DOHH2 (cell line): Measurements from ENCODE around the gene SIGLEC9.

ENCODE experiments used
- H3F3A ChIP-seq: fragments of 200-600 bp; sonication (generic), shearing (Covaris generic); 2 replicates; pipeline ENCODE4 v1.6.0; 2016; ENCODE audit warnings: antibody characterized with exemption, mild to moderate bottlenecking; ENCODE audit not compliant: control insufficient read depth, insufficient read depth
- H3K27ac ChIP-seq: fragments of 200-600 bp; sonication (generic); 2 replicates; pipeline ENCODE4 v1.5.1; 2014; ENCODE audit warnings: low read depth, mild to moderate bottlenecking, low read length, moderate library complexity
- H3K27me3 ChIP-seq: fragments of 200-600 bp; sonication (generic); 2 replicates; pipeline ENCODE4 v1.6.1; 2014; ENCODE audit warnings: mild to moderate bottlenecking, low read length, mixed read lengths; ENCODE audit not compliant: control insufficient read depth
- H3K36me3 ChIP-seq: fragments of 200-600 bp; sonication (generic); 2 replicates; pipeline ENCODE4 v1.6.1; 2014; ENCODE audit warnings: mild to moderate bottlenecking, low read length, moderate library complexity, mixed read lengths; ENCODE audit not compliant: control insufficient read depth
- H3K4me1 ChIP-seq: fragments of 200-600 bp; sonication (generic); 2 replicates; pipeline ENCODE4 v1.6.1; 2014; ENCODE audit warnings: mild to moderate bottlenecking, low read length, mixed read lengths; ENCODE audit not compliant: control insufficient read depth
- H3K4me2 ChIP-seq: fragments of 200-600 bp; sonication (generic); 2 replicates; pipeline ENCODE4 v1.6.0; 2014; ENCODE audit warnings: mild to moderate bottlenecking, low read length, moderate library complexity
- H3K4me3 ChIP-seq: fragments of 200-600 bp; sonication (generic); 2 replicates; pipeline ENCODE4 v1.5.1; 2014; ENCODE audit warnings: mild to moderate bottlenecking, low read length, mixed read lengths
- H3K79me2 ChIP-seq: fragments of 200-600 bp; sonication (generic); 2 replicates; pipeline ENCODE4 v1.6.1; 2014; ENCODE audit warnings: mild to moderate bottlenecking, low read length, mixed read lengths; ENCODE audit not compliant: control insufficient read depth
- H3K9me2 ChIP-seq: fragments of 200-600 bp; sonication (generic); replicated peaks from 2 replicates; pipeline ENCODE4 v1.6.1; 2014; ENCODE audit warnings: mild to moderate bottlenecking, low read length, mixed read lengths; ENCODE audit not compliant: control insufficient read depth
- H3K9me3 ChIP-seq: fragments of 200-600 bp; sonication (generic); 2 replicates; pipeline ENCODE4 v1.6.1; 2014; ENCODE audit warnings: antibody characterized with exemption, low read length, mixed read lengths; ENCODE audit not compliant: control insufficient read depth, insufficient read depth
- H4K20me1 ChIP-seq: fragments of 200-600 bp; sonication (generic); 2 replicates; pipeline ENCODE4 v1.6.0; 2014; ENCODE audit warnings: low read depth, mild to moderate bottlenecking, antibody characterized with exemption, low read length, moderate library complexity; ENCODE audit not compliant: control insufficient read depth, insufficient read depth
- EZH2phosphoT487 ChIP-seq: fragments of 200-600 bp; sonication (generic); IDR thresholded peaks from 2 replicates; pipeline ENCODE4 v1.6.1; 2017; ENCODE audit warnings: borderline replicate concordance, mild to moderate bottlenecking, antibody characterized with exemption, low read length, moderate library complexity, mixed read lengths
- TF ChIP-seq, protein P1 (sequence below): fragments of 200-600 bp; sonication (generic); IDR thresholded peaks from one replicate; pipeline ENCODE4 v1.5.1; 2014; ENCODE audit warnings: antibody characterized with exemption, mild to moderate bottlenecking, low read depth, low read length; ENCODE audit not compliant: poor library complexity, severe bottlenecking

Gene SIGLEC9

GRCh38 chr19:51083783-51084182 is 40.9 kb upstream of the SIGLEC9 start:
- Histone ChIP-seq H3K27me3 (no peaks in the 10 kb centered on the region), H3K79me2 (no peaks in the 10 kb centered on the region)
- TF ChIP-seq EZH2phosphoT487, result no peak
- TF ChIP-seq, protein P1, sequence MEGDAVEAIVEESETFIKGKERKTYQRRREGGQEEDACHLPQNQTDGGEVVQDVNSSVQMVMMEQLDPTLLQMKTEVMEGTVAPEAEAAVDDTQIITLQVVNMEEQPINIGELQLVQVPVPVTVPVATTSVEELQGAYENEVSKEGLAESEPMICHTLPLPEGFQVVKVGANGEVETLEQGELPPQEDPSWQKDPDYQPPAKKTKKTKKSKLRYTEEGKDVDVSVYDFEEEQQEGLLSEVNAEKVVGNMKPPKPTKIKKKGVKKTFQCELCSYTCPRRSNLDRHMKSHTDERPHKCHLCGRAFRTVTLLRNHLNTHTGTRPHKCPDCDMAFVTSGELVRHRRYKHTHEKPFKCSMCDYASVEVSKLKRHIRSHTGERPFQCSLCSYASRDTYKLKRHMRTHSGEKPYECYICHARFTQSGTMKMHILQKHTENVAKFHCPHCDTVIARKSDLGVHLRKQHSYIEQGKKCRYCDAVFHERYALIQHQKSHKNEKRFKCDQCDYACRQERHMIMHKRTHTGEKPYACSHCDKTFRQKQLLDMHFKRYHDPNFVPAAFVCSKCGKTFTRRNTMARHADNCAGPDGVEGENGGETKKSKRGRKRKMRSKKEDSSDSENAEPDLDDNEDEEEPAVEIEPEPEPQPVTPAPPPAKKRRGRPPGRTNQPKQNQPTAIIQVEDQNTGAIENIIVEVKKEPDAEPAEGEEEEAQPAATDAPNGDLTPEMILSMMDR, result no peak

GRCh38 chr19:51084505-51084904 is 40.2 kb upstream of the SIGLEC9 start:
- H4K20me1 ChIP-seq, result no peaks in the 10 kb centered on the region
- TF ChIP-seq EZH2phosphoT487, result no peak
- TF ChIP-seq, protein P1, result no peak

More at GRCh38 chr19:51083783-51084182, 40.9 kb upstream of the SIGLEC9 start:
- H3K4me2 ChIP-seq, result no peak overlapping the region
- H3K36me3 ChIP-seq, result no peaks in the 10 kb centered on the region
- no peaks in the 10 kb centered on the region for H4K20me1 ChIP-seq
- H3F3A ChIP-seq, result no peaks in the 10 kb centered on the region
- no peaks in the 10 kb centered on the region for H3K9me2 ChIP-seq
- H3K9me3 ChIP-seq, result no peaks in the 10 kb centered on the region
- H3K4me1 ChIP-seq, result no peaks in the 10 kb centered on the region
- H3K27ac ChIP-seq, result no peak overlapping the region
- H3K4me3 ChIP-seq, result no peak overlapping the region

GRCh38 chr19:51086153-51086850 is 38.4 kb upstream of the SIGLEC9 start:
- Histone ChIP-seq H3K4me3 (no peak overlapping the region), H3K27me3 (no peaks in the 10 kb centered on the region), H3K79me2 (no peaks in the 10 kb centered on the region), H3K36me3 (no peaks in the 10 kb centered on the region), H3K4me2 (no peak overlapping the region), H3K4me1 (no peaks in the 10 kb centered on the region), H3K9me2 (no peaks in the 10 kb centered on the region), H4K20me1 (no peaks in the 10 kb centered on the region), H3K9me3 (no peaks in the 10 kb centered on the region), H3F3A (no peaks in the 10 kb centered on the region), H3K27ac (no peak overlapping the region)
- TF ChIP-seq, protein P1, result no peak
- TF ChIP-seq EZH2phosphoT487, result no peak

More at GRCh38 chr19:51084505-51084904, 40.2 kb upstream of the SIGLEC9 start:
- H3K4me3 ChIP-seq, result no peak overlapping the region
- no peaks in the 10 kb centered on the region for H3K27me3 ChIP-seq
- no peaks in the 10 kb centered on the region for H3F3A ChIP-seq
- no peaks in the 10 kb centered on the region for H3K36me3 ChIP-seq
- no peak overlapping the region for H3K4me2 ChIP-seq
- H3K4me1 ChIP-seq, result no peaks in the 10 kb centered on the region
- H3K79me2 ChIP-seq, result no peaks in the 10 kb centered on the region
- no peaks in the 10 kb centered on the region for H3K9me3 ChIP-seq
- H3K27ac ChIP-seq, result no peak overlapping the region
- H3K9me2 ChIP-seq, result no peaks in the 10 kb centered on the region
